ENCODE results near the gene PCBP3.
A peak's percentile ranks its signal among the peaks of the same experiment; 100 is the strongest.
"Not testable (repeated sequence)": the region's sequence is repeated elsewhere in the genome, so short reads cannot be mapped to it uniquely, and the experiment has no call there.

PCBP3 gene

GRCh38 chr21:45636459-45636858 is 7.1 kb upstream of the PCBP3 start:
- DNase-seq = no peak

GRCh38 chr21:45636951-45637646 is 6.4 kb upstream of the PCBP3 start:
- DNase-seq = no peak

- no peak for DNase-seq
Observed at GRCh38 chr21:45637883-45638282, 5.6 kb upstream of the PCBP3 start.

GRCh38 chr21:45638707-45639106 is 4.8 kb upstream of the PCBP3 start:
- no peak for DNase-seq

- no peak for DNase-seq
Observed at GRCh38 chr21:45639206-45640000, 4.1 kb upstream of the PCBP3 start.

- no peak for DNase-seq
Observed at GRCh38 chr21:45640001-45640887, 3.3 kb upstream of the PCBP3 start.

GRCh38 chr21:45640888-45641479 is 2.5 kb upstream of the PCBP3 start:
- DNase-seq = no peak

GRCh38 chr21:45641480-45642035 is 2.0 kb upstream of the PCBP3 start:
- no peak for DNase-seq

- DNase-seq = peak in 1 of 2 experiments; percentile 56
Observed at GRCh38 chr21:45642122-45642813, 1.3 kb upstream of the PCBP3 start.

- DNase-seq = peak in 1 of 2 experiments; percentile 46
Observed at GRCh38 chr21:45644041-45644906, 749 bp downstream of the PCBP3 start.

- no peak for DNase-seq
Observed at GRCh38 chr21:45651921-45652320, 8.4 kb downstream of the PCBP3 start.

- DNase-seq = no peak
Observed at GRCh38 chr21:45655124-45655523, 11.6 kb downstream of the PCBP3 start.

- DNase-seq = not testable (repeated sequence)
Observed at GRCh38 chr21:45656114-45656513, 12.6 kb downstream of the PCBP3 start.

- not testable (repeated sequence) for DNase-seq
Observed at GRCh38 chr21:45661913-45662622, 18.5 kb downstream of the PCBP3 start.

GRCh38 chr21:45662623-45663245 is 19.2 kb downstream of the PCBP3 start:
- not testable (repeated sequence) for DNase-seq

- no peak for DNase-seq
Observed at GRCh38 chr21:45669382-45669781, 25.9 kb downstream of the PCBP3 start.

- no peak for DNase-seq
Observed at GRCh38 chr21:45670731-45671130, 27.2 kb downstream of the PCBP3 start.

GRCh38 chr21:45678790-45679189 is 35.3 kb downstream of the PCBP3 start:
- not testable (repeated sequence) for DNase-seq

GRCh38 chr21:45680215-45680614 is 36.7 kb downstream of the PCBP3 start:
- no peak for DNase-seq

GRCh38 chr21:45695086-45695485 is 51.6 kb downstream of the PCBP3 start:
- DNase-seq = peak in 1 of 2 experiments; percentile 6

All from NCI-H526 (cell line).